HG03139 (cell line): ENCODE measurements around the gene GLCE.

Source experiments
- ATAC-seq: cut with Tn5 transposase; IDR thresholded peaks from one replicate; pipeline ENCODE4 v1.9.1; 2021; ENCODE audit not compliant: unreplicated experiment

The GLCE gene

GRCh38 chr15:69160141-69160993 is at the start of gene GLCE:
Gene GLCE (plus strand): TSS chr15:69160635. CDS start chr15:69255807, 95,172 bp downstream.
- peak; percentile 89 for ATAC-seq

GRCh38 chr15:69114331-69114928 is 46.0 kb upstream of the GLCE start:
- ATAC-seq = no peak

GRCh38 chr15:69115031-69115430 is 45.4 kb upstream of the GLCE start:
- ATAC-seq = no peak

- no peak for ATAC-seq
These were observed 44.0 kb upstream of the GLCE start for GRCh38 chr15:69116391-69116790.

GRCh38 chr15:69117431-69117871 is 43.0 kb upstream of the GLCE start:
- no peak for ATAC-seq

- ATAC-seq = no peak
These were observed 42.3 kb upstream of the GLCE start for GRCh38 chr15:69118089-69118488.

- ATAC-seq = no peak
These were observed 41.4 kb upstream of the GLCE start for GRCh38 chr15:69119001-69119400.

GRCh38 chr15:69119683-69120395 is 40.6 kb upstream of the GLCE start:
- ATAC-seq = no peak

- no peak for ATAC-seq
These were observed 39.7 kb upstream of the GLCE start for GRCh38 chr15:69120732-69121131.

- no peak for ATAC-seq
These were observed 39.1 kb upstream of the GLCE start for GRCh38 chr15:69121198-69121828.

- ATAC-seq = no peak
These were observed 35.2 kb upstream of the GLCE start for GRCh38 chr15:69125236-69125635.

- ATAC-seq = no peak
These were observed 34.4 kb upstream of the GLCE start for GRCh38 chr15:69126054-69126469.

GRCh38 chr15:69127306-69127705 is 33.1 kb upstream of the GLCE start:
- no peak for ATAC-seq

- no peak for ATAC-seq
These were observed 31.6 kb upstream of the GLCE start for GRCh38 chr15:69128667-69129311.

- ATAC-seq = no peak
These were observed 28.8 kb upstream of the GLCE start for GRCh38 chr15:69131362-69132220.

- no peak for ATAC-seq
These were observed 28.0 kb upstream of the GLCE start for GRCh38 chr15:69132430-69132829.

- ATAC-seq = no peak
These were observed 27.2 kb upstream of the GLCE start for GRCh38 chr15:69132977-69133861.

- ATAC-seq = no peak
These were observed 26.4 kb upstream of the GLCE start for GRCh38 chr15:69133862-69134519.
